Measurements from ENCODE around the gene PLPPR3. TPM values are rescaled to one million over a fixed set of nuclear protein-coding genes. Genes with fewer than 3 reads are reported as not detected.

The PLPPR3 gene
- total and polyA plus RNA-seq, 10 of the 15 experiments (the other 5 are each of a cell fraction or from before 2014, with no cell fraction given) = 0.07 TPM; not detected in 9

DNA sequence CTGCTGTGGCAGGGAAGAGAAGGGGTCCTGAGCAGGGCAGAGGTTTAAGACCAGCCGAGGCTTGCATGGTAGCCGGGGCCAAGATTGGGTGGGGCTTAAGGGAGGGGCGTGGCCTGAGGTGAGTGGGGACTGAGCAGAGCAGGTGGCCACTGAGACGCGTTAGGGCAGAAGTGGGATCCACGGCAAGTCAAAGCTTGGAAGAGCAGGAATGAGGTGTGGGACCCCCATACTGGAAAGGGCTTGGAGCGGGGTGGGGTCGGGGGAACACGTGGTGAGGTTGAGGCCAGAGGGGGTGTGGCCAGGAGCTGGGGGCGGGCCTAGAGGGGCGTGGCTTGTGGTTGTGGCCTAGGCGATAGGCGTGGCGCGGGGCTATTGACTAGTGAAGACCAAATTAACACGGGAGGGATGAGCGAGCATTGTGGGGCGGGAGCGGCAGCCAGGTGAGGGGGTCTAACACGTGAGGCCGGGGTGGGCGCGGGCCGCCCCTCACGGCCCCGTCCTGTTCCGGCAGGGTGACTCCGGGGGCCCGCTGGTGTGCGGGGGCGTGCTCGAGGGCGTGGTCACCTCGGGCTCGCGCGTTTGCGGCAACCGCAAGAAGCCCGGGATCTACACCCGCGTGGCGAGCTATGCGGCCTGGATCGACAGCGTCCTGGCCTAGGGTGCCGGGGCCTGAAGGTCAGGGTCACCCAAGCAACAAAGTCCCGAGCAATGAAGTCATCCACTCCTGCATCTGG lies 41.0 kb upstream of the PLPPR3 start (continued):
- TF ChIP-seq, protein P1, sequence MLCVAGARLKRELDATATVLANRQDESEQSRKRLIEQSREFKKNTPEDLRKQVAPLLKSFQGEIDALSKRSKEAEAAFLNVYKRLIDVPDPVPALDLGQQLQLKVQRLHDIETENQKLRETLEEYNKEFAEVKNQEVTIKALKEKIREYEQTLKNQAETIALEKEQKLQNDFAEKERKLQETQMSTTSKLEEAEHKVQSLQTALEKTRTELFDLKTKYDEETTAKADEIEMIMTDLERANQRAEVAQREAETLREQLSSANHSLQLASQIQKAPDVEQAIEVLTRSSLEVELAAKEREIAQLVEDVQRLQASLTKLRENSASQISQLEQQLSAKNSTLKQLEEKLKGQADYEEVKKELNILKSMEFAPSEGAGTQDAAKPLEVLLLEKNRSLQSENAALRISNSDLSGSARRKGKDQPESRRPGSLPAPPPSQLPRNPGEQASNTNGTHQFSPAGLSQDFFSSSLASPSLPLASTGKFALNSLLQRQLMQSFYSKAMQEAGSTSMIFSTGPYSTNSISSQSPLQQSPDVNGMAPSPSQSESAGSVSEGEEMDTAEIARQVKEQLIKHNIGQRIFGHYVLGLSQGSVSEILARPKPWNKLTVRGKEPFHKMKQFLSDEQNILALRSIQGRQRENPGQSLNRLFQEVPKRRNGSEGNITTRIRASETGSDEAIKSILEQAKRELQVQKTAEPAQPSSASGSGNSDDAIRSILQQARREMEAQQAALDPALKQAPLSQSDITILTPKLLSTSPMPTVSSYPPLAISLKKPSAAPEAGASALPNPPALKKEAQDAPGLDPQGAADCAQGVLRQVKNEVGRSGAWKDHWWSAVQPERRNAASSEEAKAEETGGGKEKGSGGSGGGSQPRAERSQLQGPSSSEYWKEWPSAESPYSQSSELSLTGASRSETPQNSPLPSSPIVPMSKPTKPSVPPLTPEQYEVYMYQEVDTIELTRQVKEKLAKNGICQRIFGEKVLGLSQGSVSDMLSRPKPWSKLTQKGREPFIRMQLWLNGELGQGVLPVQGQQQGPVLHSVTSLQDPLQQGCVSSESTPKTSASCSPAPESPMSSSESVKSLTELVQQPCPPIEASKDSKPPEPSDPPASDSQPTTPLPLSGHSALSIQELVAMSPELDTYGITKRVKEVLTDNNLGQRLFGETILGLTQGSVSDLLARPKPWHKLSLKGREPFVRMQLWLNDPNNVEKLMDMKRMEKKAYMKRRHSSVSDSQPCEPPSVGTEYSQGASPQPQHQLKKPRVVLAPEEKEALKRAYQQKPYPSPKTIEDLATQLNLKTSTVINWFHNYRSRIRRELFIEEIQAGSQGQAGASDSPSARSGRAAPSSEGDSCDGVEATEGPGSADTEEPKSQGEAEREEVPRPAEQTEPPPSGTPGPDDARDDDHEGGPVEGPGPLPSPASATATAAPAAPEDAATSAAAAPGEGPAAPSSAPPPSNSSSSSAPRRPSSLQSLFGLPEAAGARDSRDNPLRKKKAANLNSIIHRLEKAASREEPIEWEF (IDR thresholded peaks at IDR 0.05; ENCODE audit: insufficient replicate concordance, low read depth, low read length) = no peak
- TF ChIP-seq IKZF1 (conservative IDR thresholded peaks at IDR 0.05) (peak; percentile 17; the same call in 1 of the 2 replicates), DPF2 (IDR thresholded peaks at IDR 0.05) (0 out of 2 replicates have a peak, but pooled peaks have one; percentile 32), POLR2AphosphoS2 (IDR thresholded peaks at IDR 0.05; ENCODE audit: low read depth, low read length) (no peak), HDGF (IDR thresholded peaks at IDR 0.05) (peak; percentile 92), ETV6 (conservative IDR thresholded peaks at IDR 0.05 in 1 of 2, IDR thresholded peaks at IDR 0.05 in 1 of 2; ENCODE audit: borderline replicate concordance in 1 of 2, low read depth in 1 of 2) (no peak), ZBED1 (IDR thresholded peaks at IDR 0.05; ENCODE audit: borderline replicate concordance) (no peak), SREBF2 (IDR thresholded peaks at IDR 0.05; ENCODE audit: low read length) (no peak), NFYA (IDR thresholded peaks at IDR 0.05; ENCODE audit: borderline replicate concordance, low read depth, low read length) (no peak), FOS (IDR thresholded peaks at IDR 0.05; ENCODE audit: borderline replicate concordance, extremely low read depth, insufficient read length) (no peak), ZNF622 (IDR thresholded peaks at IDR 0.05) (no peak), EZH2 (IDR thresholded peaks at IDR 0.05; ENCODE audit: borderline replicate concordance, control insufficient read depth, low read depth, low read length) (no peak), ZNF384 (IDR thresholded peaks at IDR 0.05; ENCODE audit: borderline replicate concordance, low read depth, low read length) (no peak), NR2C2 (IDR thresholded peaks at IDR 0.05; ENCODE audit: borderline replicate concordance, control insufficient read depth, insufficient read length, low read depth) (no peak), RELA (IDR thresholded peaks at IDR 0.05; ENCODE audit: borderline replicate concordance, partially characterized antibody) (no peak), KDM1A (IDR thresholded peaks at IDR 0.05; ENCODE audit: borderline replicate concordance) (no peak), RCOR1 (conservative IDR thresholded peaks at IDR 0.05; ENCODE audit: low read depth, low read length) (no peak), SP1 (IDR thresholded peaks at IDR 0.05; ENCODE audit: low read depth, low read length) (no peak)
- TF ChIP-seq, protein P2, sequence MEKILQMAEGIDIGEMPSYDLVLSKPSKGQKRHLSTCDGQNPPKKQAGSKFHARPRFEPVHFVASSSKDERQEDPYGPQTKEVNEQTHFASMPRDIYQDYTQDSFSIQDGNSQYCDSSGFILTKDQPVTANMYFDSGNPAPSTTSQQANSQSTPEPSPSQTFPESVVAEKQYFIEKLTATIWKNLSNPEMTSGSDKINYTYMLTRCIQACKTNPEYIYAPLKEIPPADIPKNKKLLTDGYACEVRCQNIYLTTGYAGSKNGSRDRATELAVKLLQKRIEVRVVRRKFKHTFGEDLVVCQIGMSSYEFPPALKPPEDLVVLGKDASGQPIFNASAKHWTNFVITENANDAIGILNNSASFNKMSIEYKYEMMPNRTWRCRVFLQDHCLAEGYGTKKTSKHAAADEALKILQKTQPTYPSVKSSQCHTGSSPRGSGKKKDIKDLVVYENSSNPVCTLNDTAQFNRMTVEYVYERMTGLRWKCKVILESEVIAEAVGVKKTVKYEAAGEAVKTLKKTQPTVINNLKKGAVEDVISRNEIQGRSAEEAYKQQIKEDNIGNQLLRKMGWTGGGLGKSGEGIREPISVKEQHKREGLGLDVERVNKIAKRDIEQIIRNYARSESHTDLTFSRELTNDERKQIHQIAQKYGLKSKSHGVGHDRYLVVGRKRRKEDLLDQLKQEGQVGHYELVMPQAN (conservative IDR thresholded peaks at IDR 0.05) = no peak
- TF ChIP-seq, protein P3, sequence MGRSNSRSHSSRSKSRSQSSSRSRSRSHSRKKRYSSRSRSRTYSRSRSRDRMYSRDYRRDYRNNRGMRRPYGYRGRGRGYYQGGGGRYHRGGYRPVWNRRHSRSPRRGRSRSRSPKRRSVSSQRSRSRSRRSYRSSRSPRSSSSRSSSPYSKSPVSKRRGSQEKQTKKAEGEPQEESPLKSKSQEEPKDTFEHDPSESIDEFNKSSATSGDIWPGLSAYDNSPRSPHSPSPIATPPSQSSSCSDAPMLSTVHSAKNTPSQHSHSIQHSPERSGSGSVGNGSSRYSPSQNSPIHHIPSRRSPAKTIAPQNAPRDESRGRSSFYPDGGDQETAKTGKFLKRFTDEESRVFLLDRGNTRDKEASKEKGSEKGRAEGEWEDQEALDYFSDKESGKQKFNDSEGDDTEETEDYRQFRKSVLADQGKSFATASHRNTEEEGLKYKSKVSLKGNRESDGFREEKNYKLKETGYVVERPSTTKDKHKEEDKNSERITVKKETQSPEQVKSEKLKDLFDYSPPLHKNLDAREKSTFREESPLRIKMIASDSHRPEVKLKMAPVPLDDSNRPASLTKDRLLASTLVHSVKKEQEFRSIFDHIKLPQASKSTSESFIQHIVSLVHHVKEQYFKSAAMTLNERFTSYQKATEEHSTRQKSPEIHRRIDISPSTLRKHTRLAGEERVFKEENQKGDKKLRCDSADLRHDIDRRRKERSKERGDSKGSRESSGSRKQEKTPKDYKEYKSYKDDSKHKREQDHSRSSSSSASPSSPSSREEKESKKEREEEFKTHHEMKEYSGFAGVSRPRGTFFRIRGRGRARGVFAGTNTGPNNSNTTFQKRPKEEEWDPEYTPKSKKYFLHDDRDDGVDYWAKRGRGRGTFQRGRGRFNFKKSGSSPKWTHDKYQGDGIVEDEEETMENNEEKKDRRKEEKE (IDR thresholded peaks at IDR 0.05) = no peak

Measured in GM12878 (cell line).